ENCODE data around the gene CDCP2.

- TF ChIP-seq CTCF (IDR thresholded peaks at IDR 0.05) (no peak), NR3C1 (IDR thresholded peaks at IDR 0.05) (no peak), EP300 (IDR thresholded peaks at IDR 0.05) (no peak), RARB (CRISPR knock-in tag; IDR thresholded peaks at IDR 0.05) (no peak)
These were observed 1.8 kb downstream of the CDCP2 start for GRCh38 chr1:54151013-54151412.

Measured in A549 (cell line).